Osteocyte (in vitro differentiated cells): ENCODE results near the gene MPP7. TPM values are rescaled to one million over a fixed set of nuclear protein-coding genes. Genes with fewer than 3 reads are reported as not detected.

Source experiments
- DNase-seq: peaks from one replicate; pipeline ENCODE4 v3.0.0; 2021; ENCODE audit warnings: mixed read lengths; ENCODE audit not compliant: unreplicated experiment; ENCODE audit errors: extremely low spot score
- H3K27ac Mint-ChIP-seq: one replicate; pipeline ENCODE4 v1.8.0; 2021; ENCODE audit warnings: mild to moderate bottlenecking, mixed read lengths; ENCODE audit not compliant: unreplicated experiment
- H3K27me3 Mint-ChIP-seq: one replicate; pipeline ENCODE4 v1.8.0; 2021; ENCODE audit warnings: mixed read lengths; ENCODE audit not compliant: unreplicated experiment
- H3K36me3 Mint-ChIP-seq: one replicate; pipeline ENCODE4 v1.8.0; 2021; ENCODE audit warnings: mixed read lengths; ENCODE audit not compliant: unreplicated experiment
- H3K4me1 Mint-ChIP-seq: one replicate; pipeline ENCODE4 v1.8.0; 2021; ENCODE audit warnings: mixed read lengths; ENCODE audit not compliant: unreplicated experiment
- H3K4me3 Mint-ChIP-seq: one replicate; pipeline ENCODE4 v1.8.0; 2021; ENCODE audit warnings: mild to moderate bottlenecking, moderate library complexity, mixed read lengths; ENCODE audit not compliant: unreplicated experiment
- H3K9me3 Mint-ChIP-seq: one replicate; pipeline ENCODE4 v1.8.0; 2021; ENCODE audit warnings: mixed read lengths; ENCODE audit not compliant: unreplicated experiment
- total RNA-seq: library from RNA; stranded (reverse); gene quantifications from 2 replicates; pipeline ENCODE4 v1.2.1, GENCODE V29; 2021
- TF ChIP-seq, protein P1 (sequence below): fragments of 200-600 bp; sonication (generic); IDR thresholded peaks from 2 replicates; pipeline ENCODE4 v1.5.0; 2021; ENCODE audit warnings: antibody characterized with exemption, mild to moderate bottlenecking, moderate library complexity

MPP7 gene
- total RNA-seq, 1 donor from 2014 or later = 37.4 TPM

DNA sequence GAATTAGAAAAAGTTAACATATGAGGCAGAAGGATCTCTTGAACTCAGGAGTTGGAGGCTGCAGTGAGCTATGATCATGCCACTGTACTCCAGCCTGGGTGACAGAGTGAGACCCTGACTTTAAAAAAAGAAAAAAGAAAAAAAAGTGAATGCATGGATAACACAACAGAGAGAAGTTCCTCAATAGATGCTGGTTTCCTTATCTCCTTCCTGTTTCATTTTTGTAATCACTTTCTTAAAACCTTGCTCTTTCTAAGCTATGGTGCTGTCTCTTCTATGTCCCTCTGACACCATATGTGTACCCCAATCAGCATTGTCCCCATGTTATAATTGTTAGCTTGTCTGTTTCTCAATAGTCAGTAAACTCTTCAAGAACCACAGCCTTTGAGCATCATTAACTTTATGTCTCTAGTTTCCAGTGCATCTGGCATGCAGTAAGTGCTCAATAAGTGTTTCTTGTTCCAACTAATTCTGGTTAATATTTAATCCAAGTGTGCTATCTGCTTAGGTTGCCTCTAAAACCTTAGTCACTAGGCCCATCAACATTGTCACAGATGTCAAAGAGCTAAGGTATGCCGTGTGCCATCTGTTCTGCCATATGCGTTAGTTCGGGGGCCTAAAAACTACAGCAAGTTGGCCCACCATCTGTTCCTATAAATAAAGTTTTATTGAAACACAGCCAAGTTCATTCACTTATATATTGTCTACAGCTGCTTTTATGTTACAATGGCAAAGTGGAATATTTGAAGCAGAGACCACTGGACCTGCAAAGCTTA, 36.2 kb downstream of the MPP7 start:
- Mint-ChIP-seq H3K4me1 (peaks cover 46% of the 10 kb centered on the region), H3K27ac (no peak overlapping the region), H3K36me3 (peaks cover 12% of the 10 kb centered on the region), H3K27me3 (no peaks in the 10 kb centered on the region), H3K4me3 (no peak overlapping the region), H3K9me3 (no peaks in the 10 kb centered on the region)
- TF ChIP-seq, protein P1, sequence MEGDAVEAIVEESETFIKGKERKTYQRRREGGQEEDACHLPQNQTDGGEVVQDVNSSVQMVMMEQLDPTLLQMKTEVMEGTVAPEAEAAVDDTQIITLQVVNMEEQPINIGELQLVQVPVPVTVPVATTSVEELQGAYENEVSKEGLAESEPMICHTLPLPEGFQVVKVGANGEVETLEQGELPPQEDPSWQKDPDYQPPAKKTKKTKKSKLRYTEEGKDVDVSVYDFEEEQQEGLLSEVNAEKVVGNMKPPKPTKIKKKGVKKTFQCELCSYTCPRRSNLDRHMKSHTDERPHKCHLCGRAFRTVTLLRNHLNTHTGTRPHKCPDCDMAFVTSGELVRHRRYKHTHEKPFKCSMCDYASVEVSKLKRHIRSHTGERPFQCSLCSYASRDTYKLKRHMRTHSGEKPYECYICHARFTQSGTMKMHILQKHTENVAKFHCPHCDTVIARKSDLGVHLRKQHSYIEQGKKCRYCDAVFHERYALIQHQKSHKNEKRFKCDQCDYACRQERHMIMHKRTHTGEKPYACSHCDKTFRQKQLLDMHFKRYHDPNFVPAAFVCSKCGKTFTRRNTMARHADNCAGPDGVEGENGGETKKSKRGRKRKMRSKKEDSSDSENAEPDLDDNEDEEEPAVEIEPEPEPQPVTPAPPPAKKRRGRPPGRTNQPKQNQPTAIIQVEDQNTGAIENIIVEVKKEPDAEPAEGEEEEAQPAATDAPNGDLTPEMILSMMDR = no peak
- DNase-seq = no peak

DNA sequence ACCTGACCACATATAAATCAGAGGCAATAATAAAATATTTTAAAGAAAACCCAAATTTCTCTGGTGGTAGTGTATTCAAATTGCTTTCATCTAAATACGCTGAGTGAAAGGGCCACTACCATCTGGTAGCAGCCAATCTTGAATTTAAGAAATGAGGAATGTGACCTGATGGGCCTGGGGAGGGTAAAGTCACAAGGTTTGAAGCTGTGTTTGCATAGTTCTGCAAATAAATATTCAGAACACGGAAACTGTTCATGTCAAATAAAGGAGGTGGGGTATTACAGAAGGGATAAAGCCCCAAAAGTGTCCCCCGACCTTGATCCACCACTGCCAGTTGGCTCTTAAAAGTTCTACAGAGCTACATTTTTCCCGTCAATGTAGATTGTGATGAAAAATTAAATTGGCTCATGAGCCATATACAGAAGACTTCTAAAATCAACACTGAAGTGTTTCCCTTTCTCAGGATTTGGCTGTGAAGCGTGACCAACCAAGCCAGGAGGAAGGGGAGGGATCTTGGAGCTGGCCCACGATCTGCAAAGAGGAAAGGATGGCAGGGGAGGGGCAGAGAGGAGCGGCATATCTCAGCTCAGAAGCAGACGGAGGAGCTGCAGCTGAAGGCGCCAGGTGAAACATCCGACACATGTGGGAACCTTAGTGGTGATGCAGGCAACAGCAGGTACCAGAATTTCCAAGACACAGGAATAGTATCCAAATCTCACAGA, 39.6 kb downstream of the MPP7 start:
- no peak for DNase-seq
- peaks cover 12% of the 10 kb centered on the region for H3K36me3 Mint-ChIP-seq
- H3K27ac Mint-ChIP-seq = peak overlapping the region; percentile 80
- no peaks in the 10 kb centered on the region for H3K9me3 Mint-ChIP-seq
- TF ChIP-seq, protein P1 = no peak
- peak overlapping the region; percentile 3 for H3K4me3 Mint-ChIP-seq
- no peaks in the 10 kb centered on the region for H3K27me3 Mint-ChIP-seq
- peaks cover 46% of the 10 kb centered on the region for H3K4me1 Mint-ChIP-seq

DNA sequence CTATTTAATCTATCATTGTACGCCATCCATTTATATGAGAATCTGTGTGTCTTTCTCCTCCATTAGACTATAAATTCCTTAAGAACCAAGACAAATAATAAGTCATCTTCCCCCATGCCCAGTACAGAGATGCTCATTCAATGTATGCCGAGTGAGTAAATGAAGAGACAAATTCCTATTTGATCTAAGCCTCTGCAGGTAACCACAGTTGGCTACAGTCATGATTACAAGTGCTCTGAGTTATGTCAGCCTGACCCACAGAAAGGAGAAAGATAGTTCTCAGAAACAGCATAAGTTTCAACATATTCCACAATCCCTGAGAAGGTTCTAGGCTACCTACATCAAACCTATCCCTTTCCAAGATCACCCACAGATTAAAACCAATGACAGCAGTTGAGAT, 46.1 kb downstream of the MPP7 start:
- H3K4me1 Mint-ChIP-seq = peaks cover 49% of the 10 kb centered on the region
- no peaks in the 10 kb centered on the region for H3K27me3 Mint-ChIP-seq
- DNase-seq = no peak
- no peak overlapping the region for H3K27ac Mint-ChIP-seq
- no peaks in the 10 kb centered on the region for H3K9me3 Mint-ChIP-seq
- H3K36me3 Mint-ChIP-seq = no peaks in the 10 kb centered on the region
- H3K4me3 Mint-ChIP-seq = no peak overlapping the region
- TF ChIP-seq, protein P1 = no peak

DNA sequence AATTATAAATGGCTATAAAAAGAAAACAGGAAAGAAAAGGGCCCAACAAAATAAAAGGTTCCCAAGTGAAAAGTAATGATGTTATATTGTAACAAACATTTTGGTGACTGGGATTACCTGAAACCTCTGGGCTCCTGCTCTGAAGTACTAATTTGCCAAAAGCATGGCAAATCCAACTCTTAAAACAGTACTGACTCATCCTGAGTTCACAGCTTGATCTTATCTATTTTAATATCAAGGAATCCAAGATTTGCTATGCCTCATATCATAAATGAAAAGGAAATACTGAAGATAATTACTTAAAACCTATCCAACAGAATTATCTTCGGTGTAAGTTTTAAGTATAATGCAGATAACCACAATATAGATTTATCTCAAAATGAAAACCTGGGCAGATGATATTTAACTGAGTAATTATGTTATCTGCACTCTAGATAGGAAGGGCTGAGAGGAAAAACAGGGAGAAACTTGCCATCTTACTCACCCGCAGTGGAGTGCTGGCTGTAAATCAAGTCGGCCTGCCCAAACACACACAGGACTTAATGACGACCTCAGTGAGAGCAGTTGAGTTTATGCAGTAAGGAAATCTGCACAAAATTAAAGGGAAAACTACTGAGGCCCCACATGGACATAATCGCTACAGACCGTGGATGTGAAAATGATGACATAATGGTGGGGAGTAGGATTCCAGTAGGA, 48.4 kb downstream of the MPP7 start:
- no peaks in the 10 kb centered on the region for H3K36me3 Mint-ChIP-seq
- no peak for DNase-seq
- peak overlapping the region; percentile 91 for H3K27ac Mint-ChIP-seq
- TF ChIP-seq, protein P1 = no peak
- peaks cover 47% of the 10 kb centered on the region for H3K4me1 Mint-ChIP-seq
- H3K4me3 Mint-ChIP-seq = peak overlapping the region; percentile 9
- H3K9me3 Mint-ChIP-seq = no peaks in the 10 kb centered on the region
- H3K27me3 Mint-ChIP-seq = no peaks in the 10 kb centered on the region
